Mesothelial cell of epicardium (in vitro differentiated cells): ENCODE results near the gene LIN52. TPM values are rescaled to one million over a fixed set of nuclear protein-coding genes. Genes with fewer than 3 reads are reported as not detected.

Source experiments
- DNase-seq, 2 experiments: peaks; one replicate each; pipeline ENCODE4 v3.0.0; 2021; ENCODE audit warnings: low spot score in 2 of 2; ENCODE audit not compliant: unreplicated experiment in 2 of 2
- H3K27ac Mint-ChIP-seq: 2 replicates; pipeline ENCODE4 v1.8.0; 2021; ENCODE audit warnings: mixed read lengths
- H3K27me3 Mint-ChIP-seq: 2 replicates; pipeline ENCODE4 v1.8.0; 2021; ENCODE audit warnings: low read depth, mixed read lengths
- H3K36me3 Mint-ChIP-seq: 2 replicates; pipeline ENCODE4 v1.8.0; 2021; ENCODE audit warnings: mixed read lengths
- H3K4me1 Mint-ChIP-seq: 2 replicates; pipeline ENCODE4 v1.8.0; 2021; ENCODE audit warnings: mixed read lengths
- H3K4me3 Mint-ChIP-seq: 2 replicates; pipeline ENCODE4 v1.8.0; 2021; ENCODE audit warnings: mild to moderate bottlenecking, moderate library complexity, mixed read lengths
- H3K9me3 Mint-ChIP-seq: 2 replicates; pipeline ENCODE4 v1.8.0; 2021; ENCODE audit warnings: mixed read lengths
- CTCF ChIP-seq: fragments of 200-600 bp; sonication (generic); IDR thresholded peaks from one replicate; pipeline ENCODE4 v1.5.0; 2021; ENCODE audit warnings: antibody characterized with exemption; ENCODE audit not compliant: unreplicated experiment
- total RNA-seq: library from RNA; stranded (reverse); gene quantifications from 3 replicates; pipeline ENCODE4 v1.2.1, GENCODE V29; 2021

LIN52 gene
- total RNA-seq, result 11.4 to 12.4 TPM (median 12.1 TPM) in 3 replicates

GRCh38 chr14:74084277-74085046 is at the start of gene LIN52, which contains the start of gene ALDH6A1:
TSS of gene LIN52 (plus strand) at chr14:74084956. CDS start at chr14:74084975, 19 bp downstream.
TSS of gene ALDH6A1 (minus strand) at chr14:74084453. CDS start at chr14:74084394, 59 bp downstream.
- Mint-ChIP-seq H3K4me1 (peaks cover 18% of the 10 kb centered on the region), H3K27ac (peak within 1 kb of the TSS; percentile 98), H3K4me3 (peak within 1 kb of the TSS; percentile 95), H3K27me3 (no peaks in the 10 kb centered on the region), H3K36me3 (no peaks in the 10 kb centered on the region), H3K9me3 (no peaks in the 10 kb centered on the region)
- peak; percentile 96 to 99 for DNase-seq
- TF ChIP-seq CTCF, result no peak

- H3K27me3 Mint-ChIP-seq, result no peaks in the 10 kb centered on the region
- peaks cover 3% of the 10 kb centered on the region for H3K36me3 Mint-ChIP-seq
- DNase-seq, result no peak
- no peak overlapping the region for H3K4me3 Mint-ChIP-seq
- TF ChIP-seq CTCF, result no peak
- H3K27ac Mint-ChIP-seq, result no peak overlapping the region
- H3K9me3 Mint-ChIP-seq, result no peaks in the 10 kb centered on the region
- H3K4me1 Mint-ChIP-seq, result no peaks in the 10 kb centered on the region
These were observed 49.2 kb upstream of the LIN52 start for GRCh38 chr14:74035556-74035955.

GRCh38 chr14:74038020-74038859 is 46.5 kb upstream of the LIN52 start:
- DNase-seq, result no peak
- Mint-ChIP-seq H3K4me3 (no peak overlapping the region), H3K9me3 (no peaks in the 10 kb centered on the region), H3K4me1 (no peaks in the 10 kb centered on the region), H3K27ac (no peak overlapping the region), H3K36me3 (peaks cover 1% of the 10 kb centered on the region), H3K27me3 (no peaks in the 10 kb centered on the region)
- TF ChIP-seq CTCF, result peak; percentile 79

GRCh38 chr14:74042296-74042695 is 42.5 kb upstream of the LIN52 start:
- Mint-ChIP-seq H3K36me3 (peaks cover 2% of the 10 kb centered on the region), H3K4me3 (no peak overlapping the region), H3K27me3 (no peaks in the 10 kb centered on the region), H3K4me1 (no peaks in the 10 kb centered on the region), H3K9me3 (no peaks in the 10 kb centered on the region), H3K27ac (no peak overlapping the region)
- no peak for TF ChIP-seq CTCF
- no peak for DNase-seq

GRCh38 chr14:74045522-74045921 is 39.2 kb upstream of the LIN52 start:
- H3K27ac Mint-ChIP-seq, result no peak overlapping the region
- H3K4me1 Mint-ChIP-seq, result no peaks in the 10 kb centered on the region
- H3K9me3 Mint-ChIP-seq, result no peaks in the 10 kb centered on the region
- H3K4me3 Mint-ChIP-seq, result no peak overlapping the region
- DNase-seq, result no peak
- no peaks in the 10 kb centered on the region for H3K27me3 Mint-ChIP-seq
- no peak for TF ChIP-seq CTCF
- H3K36me3 Mint-ChIP-seq, result peaks cover 2% of the 10 kb centered on the region
